MM.1S (cell line): Measurements from ENCODE around the gene KLK2.

Source experiments
- CTCF ChIP-seq: fragments of 300-600 bp; sonication (generic); IDR thresholded peaks from 2 replicates; pipeline ENCODE4 v1.5.1; 2016; ENCODE audit warnings: antibody characterized with exemption, low read length, mixed read lengths
- EZH2phosphoT487 ChIP-seq: fragments of 300-600 bp; sonication (generic); IDR thresholded peaks from 2 replicates; pipeline ENCODE4 v1.6.1; 2018; ENCODE audit warnings: antibody characterized with exemption, low read length

GRCh38 chr19:50911206-50912101 is 38.2 kb downstream of the KLK2 start, which contains the start of gene KLK4:
- TF ChIP-seq CTCF (no peak), EZH2phosphoT487 (no peak)
